NCI-H2171 treated with DMSO at 0.1 percent for 48 hours (cell line): ENCODE measurements around the gene HAUS2.

ENCODE experiments used
- DNase-seq: peaks from one replicate; lab custom pipeline; 2025; lab: John Stamatoyannopoulos, UW

The HAUS2 gene

DNA sequence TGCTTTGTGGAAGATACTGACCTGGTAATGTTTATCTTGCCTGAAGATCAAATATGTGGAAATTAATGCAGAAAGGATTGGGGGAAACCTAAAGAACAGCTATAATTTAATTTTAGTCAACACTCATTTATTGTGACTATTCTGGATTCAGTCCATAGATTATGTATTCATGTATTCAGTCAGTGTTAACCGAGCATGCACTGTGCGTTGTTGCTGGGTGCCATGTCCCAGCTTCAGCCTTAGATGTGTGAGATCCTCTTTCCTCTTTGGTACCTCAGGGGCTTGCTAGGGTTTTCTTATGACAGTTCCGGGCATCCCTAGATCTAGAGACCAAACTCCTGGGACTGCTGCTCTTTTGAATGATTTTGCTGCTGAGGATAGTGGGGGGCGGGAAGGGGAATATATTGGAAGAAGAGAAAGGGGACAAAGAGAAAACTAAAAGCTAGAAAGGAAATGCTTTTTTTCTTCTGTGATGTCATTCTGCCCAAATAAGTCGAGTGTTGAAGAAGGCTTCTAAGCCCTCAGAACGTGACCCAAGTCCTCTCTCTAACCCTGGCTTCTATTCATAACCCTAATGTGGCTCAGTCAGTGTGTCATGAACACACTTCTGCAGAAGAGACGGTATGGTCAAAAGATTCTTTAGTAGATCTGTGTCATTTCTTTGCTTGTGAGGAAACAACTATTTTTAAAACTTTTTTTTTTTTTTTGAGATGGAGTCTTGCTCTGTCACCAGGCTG is 60.3 kb downstream of the HAUS2 start:
- no peak for DNase-seq

GRCh38 chr15:42611532-42611931 is 62.9 kb downstream of the HAUS2 start:
- DNase-seq: no peak

DNA sequence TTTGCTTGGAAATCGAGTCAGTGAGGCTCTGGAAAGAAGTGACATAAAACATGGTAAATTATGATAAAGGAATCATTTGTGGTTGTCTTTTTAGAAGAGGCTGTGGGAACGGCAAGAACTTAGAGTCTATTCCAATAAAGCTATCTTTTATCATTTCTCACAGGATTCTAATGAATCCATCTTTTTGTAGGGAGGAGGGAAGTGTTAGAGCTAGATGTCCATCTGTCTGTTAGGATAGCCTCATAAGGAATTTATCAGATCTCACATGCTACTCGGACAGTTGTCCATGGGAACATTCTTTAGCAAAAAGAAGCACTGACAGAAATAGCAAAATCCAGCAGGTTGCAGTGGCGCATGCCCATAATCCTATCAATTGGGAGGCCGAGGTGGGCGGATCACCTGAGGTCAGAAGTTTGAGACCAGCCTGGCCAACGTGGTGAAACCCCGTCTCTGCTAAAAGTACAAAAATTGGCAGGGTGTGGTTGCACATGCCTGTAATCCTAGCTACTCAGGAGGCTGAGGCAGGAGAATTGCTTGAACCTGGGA is 63.8 kb downstream of the HAUS2 start:
- DNase-seq: no peak

- no peak for DNase-seq
Measured at GRCh38 chr15:42616107-42616506, 67.5 kb downstream of the HAUS2 start.
